IMR-90 (cell line): ENCODE results near the gene C13orf42. TPM values are rescaled to one million over a fixed set of nuclear protein-coding genes. Genes with fewer than 3 reads are reported as not detected.

ENCODE experiments used
- ATAC-seq: fragments of 200-7000 bp; cut with Tn5 transposase; 2 replicates; pipeline ENCODE4 v1.9.1; 2020; ENCODE audit warnings: low read depth, mild to moderate bottlenecking, moderate library complexity
- BruUV-seq: library from RNA; stranded (reverse); fragments of 400-500 nt; replicated peaks from 2 replicates; lab custom pipeline; 2021; lab: Mats Ljungman, UMichigan
- CTCF ChIA-PET: fragments of 300-600 bp; formaldehyde crosslinking; extraction: SDS; loops from one replicate; lab custom pipeline; 2021; ENCODE audit warnings: antibody characterized with exemption; lab: Yijun Ruan, JAX
- POLR2A ChIA-PET: fragments of 300-600 bp; sonication (Branson Sonifier 250); formaldehyde crosslinking; loops from one replicate; lab custom pipeline; 2022; ENCODE audit warnings: antibody characterized with exemption; ENCODE audit not compliant: unreplicated experiment; lab: Charles Lee
- DNase-seq: peaks from one replicate; pipeline ENCODE4 v3.0.0; 2013
- H2AFZ ChIP-seq: replicated peaks from 2 replicates; pipeline ENCODE3; 2013; ENCODE audit warnings: low read length, mild to moderate bottlenecking; ENCODE audit not compliant: poor library complexity
- H2AK5ac ChIP-seq: 2 replicates; pipeline ENCODE4 v1.6.1; 2013; ENCODE audit warnings: low read depth, low read length, inconsistent platforms
- H2AK9ac ChIP-seq: replicated peaks from 2 replicates; pipeline ENCODE3; 2013; ENCODE audit warnings: mild to moderate bottlenecking, low read depth, low read length, moderate library complexity; ENCODE audit not compliant: poor library complexity
- H2BK120ac ChIP-seq: 2 replicates; pipeline ENCODE4 v1.6.1; 2013; ENCODE audit warnings: low read depth, low read length, inconsistent platforms
- H2BK15ac ChIP-seq: 3 replicates; pipeline ENCODE4 v1.6.1; 2013; ENCODE audit warnings: low read depth, low read length, inconsistent platforms
- H2BK20ac ChIP-seq: 2 replicates; pipeline ENCODE4 v1.6.1; 2013; ENCODE audit warnings: low read depth, mild to moderate bottlenecking, inconsistent platforms, low read length, moderate library complexity
- H2BK5ac ChIP-seq: 2 replicates; pipeline ENCODE4 v1.6.1; 2013; ENCODE audit warnings: mild to moderate bottlenecking, low read depth, low read length, inconsistent platforms; ENCODE audit not compliant: poor library complexity, severe bottlenecking
- H3K14ac ChIP-seq: replicated peaks from 2 replicates; pipeline ENCODE4 v1.6.1; 2013; ENCODE audit warnings: low read depth, low read length, inconsistent platforms
- H3K18ac ChIP-seq: 2 replicates; pipeline ENCODE4 v1.6.1; 2013; ENCODE audit warnings: low read depth, low read length, control low read depth
- H3K23ac ChIP-seq: 2 replicates; pipeline ENCODE4 v1.6.1; 2013; ENCODE audit warnings: low read depth, low read length, inconsistent platforms
- H3K27ac ChIP-seq: 2 replicates; pipeline ENCODE4 v1.5.1; 2013; ENCODE audit warnings: mild to moderate bottlenecking, control low read depth, low read length; ENCODE audit not compliant: insufficient read depth
- H3K27me3 ChIP-seq: 2 replicates; pipeline ENCODE4 v1.6.1; 2013; ENCODE audit warnings: low read length; ENCODE audit not compliant: control insufficient read depth, insufficient read depth
- H3K36me3 ChIP-seq: 2 replicates; pipeline ENCODE4 v1.6.1; 2013; ENCODE audit warnings: low read length, mixed read lengths; ENCODE audit not compliant: control insufficient read depth, insufficient read depth
- H3K4ac ChIP-seq: 2 replicates; pipeline ENCODE4 v1.6.1; 2013; ENCODE audit warnings: low read depth, low read length, inconsistent platforms
- H3K4me1 ChIP-seq: 2 replicates; pipeline ENCODE4 v1.6.1; 2013; ENCODE audit warnings: low read length, mixed read lengths; ENCODE audit not compliant: control insufficient read depth, insufficient read depth
- H3K4me2 ChIP-seq: 2 replicates; pipeline ENCODE4 v1.6.1; 2013; ENCODE audit warnings: low read depth, mild to moderate bottlenecking, control low read depth, low read length, moderate library complexity
- H3K4me3 ChIP-seq: 2 replicates; pipeline ENCODE4 v1.5.1; 2013; ENCODE audit warnings: low read depth, mild to moderate bottlenecking, control low read depth, low read length, moderate library complexity; ENCODE audit not compliant: insufficient read depth
- H3K56ac ChIP-seq: 2 replicates; pipeline ENCODE4 v1.6.1; 2013; ENCODE audit warnings: low read length, inconsistent platforms; ENCODE audit not compliant: insufficient read depth; ENCODE audit errors: extremely low read depth
- H3K79me1 ChIP-seq, 2 experiments: 2 replicates each; pipeline ENCODE4 v1.6.1; 2013; ENCODE audit warnings: low read length in 2 of 2, inconsistent platforms in 1 of 2, low read depth in 1 of 2
- H3K9ac ChIP-seq: 2 replicates; pipeline ENCODE4 v1.6.1; 2013; ENCODE audit warnings: low read depth, low read length, control low read depth
- H3K9me1 ChIP-seq: 2 replicates; pipeline ENCODE4 v1.6.1; 2013; ENCODE audit warnings: low read length, inconsistent platforms; ENCODE audit not compliant: insufficient read depth
- H3K9me3 ChIP-seq: 2 replicates; pipeline ENCODE4 v1.6.1; 2013; ENCODE audit warnings: low read length; ENCODE audit not compliant: control insufficient read depth, insufficient read depth
- H4K20me1 ChIP-seq: 2 replicates; pipeline ENCODE4 v1.6.1; 2013; ENCODE audit warnings: low read length, inconsistent platforms; ENCODE audit not compliant: insufficient read depth
- H4K5ac ChIP-seq: 2 replicates; pipeline ENCODE4 v1.6.1; 2013; ENCODE audit warnings: mild to moderate bottlenecking, low read depth, low read length, control low read depth
- H4K8ac ChIP-seq, 2 experiments: 2 replicates each; pipeline ENCODE4 v1.6.1; 2013; ENCODE audit warnings: low read depth in 2 of 2, low read length in 2 of 2, control low read depth in 1 of 2, inconsistent platforms in 1 of 2
- H4K91ac ChIP-seq: 2 replicates; pipeline ENCODE4 v1.6.1; 2013; ENCODE audit warnings: low read depth, low read length, inconsistent platforms; ENCODE audit not compliant: insufficient read depth
- CHD1 ChIP-seq: IDR thresholded peaks from 2 replicates; pipeline ENCODE4 v1.6.1; 2012; ENCODE audit warnings: low read depth, low read length, improper control_type of control experiment
- MXI1 ChIP-seq: IDR thresholded peaks from 2 replicates; pipeline ENCODE4 v1.6.1; 2012; ENCODE audit warnings: low read depth, mild to moderate bottlenecking, low read length, moderate library complexity, borderline replicate concordance
- POLR2A ChIP-seq: IDR thresholded peaks from 2 replicates; pipeline ENCODE4 v1.6.1; 2012; ENCODE audit warnings: mild to moderate bottlenecking, low read depth, low read length
- WGBS, 2 experiments: methylation state at CpG; one replicate each; pipeline versions ENCODE4 v1.1.5 to v1.1.7; 2013; ENCODE audit warnings: missing lambda C conversion rate in 2 of 2; ENCODE audit not compliant: insufficient read length in 1 of 2; ENCODE audit errors: extremely low coverage in 2 of 2; 5-methylcytosine and 5-hydroxymethylcytosine counted together
- dilution Hi-C: fragments of 300-500 bp; cut with HindIII; formaldehyde crosslinking; loops from one replicate; pipeline ENCODE4 v1.14.3; 2018; ENCODE audit warnings: low sequenced_read_pairs; ENCODE audit not compliant: unreplicated experiment
- in situ Hi-C: fragments of 300-500 bp; cut with MboI; formaldehyde crosslinking; loops from 3 replicates; pipeline ENCODE4 v1.14.3; 2019; ENCODE audit warnings: low sequenced_read_pairs, inconsistent platforms, mixed read lengths
- intact Hi-C: fragments of 100-400 bp; cut with micrococcal nuclease; formaldehyde crosslinking; loops from 2 replicates; pipeline ENCODE4 v1.10.0; 2022
- polyA plus RNA-seq, 3 experiments: library from polyadenylated mRNA; depleted of rRNA; stranded (reverse); fragments of >200 nt; gene quantifications; 2 replicates each; pipeline ENCODE4 v1.2.3, GENCODE V29; 2012; ENCODE audit warnings: low replicate concordance in 1 of 3
- total RNA-seq: library from RNA; depleted of rRNA; stranded (reverse); fragments of >200 nt; gene quantifications from 2 replicates; pipeline ENCODE4 v1.2.3, GENCODE V29; 2012

Gene C13orf42
- total and polyA plus RNA-seq, 2 of the 4 experiments (the other 2 are of a cell fraction), result not detected

GRCh38 chr13:51158880-51159518 is 47.9 kb upstream of the C13orf42 start:
- dilution Hi-C loops, result no loop called here
- CTCF ChIA-PET, result no interaction called here
- no peak overlapping the region for H4K5ac ChIP-seq
- H3K14ac ChIP-seq, result no peak overlapping the region
- peaks cover 6% of the 10 kb centered on the region for H3K27me3 ChIP-seq
- H2BK120ac ChIP-seq, result no peak overlapping the region
- no TSS peak for BruUV-seq
- WGBS, 2 experiments, result 40% methylated on average over 1 of the region's 4 CpGs; no CpG with 5 or more reads in 1 of the 2 experiments
- no peak overlapping the region for H2AK5ac ChIP-seq
- H2AFZ ChIP-seq, result no peak overlapping the region
- H3K18ac ChIP-seq, result no peak overlapping the region
- H3K56ac ChIP-seq, result no peak overlapping the region
- no peak overlapping the region for H4K91ac ChIP-seq
- no peaks in the 10 kb centered on the region for H3K4me1 ChIP-seq
- no peaks in the 10 kb centered on the region for H4K20me1 ChIP-seq
- no peak overlapping the region for H3K23ac ChIP-seq
- no peak overlapping the region for H3K27ac ChIP-seq
- intact Hi-C loops, result no loop called here
- H3K9me1 ChIP-seq, result no peaks in the 10 kb centered on the region; the same call in 1 of the 2 replicates
- POLR2A ChIA-PET, result no interaction called here
- H3K9ac ChIP-seq, result no peak overlapping the region
- no peak overlapping the region for H3K4ac ChIP-seq
- H2AK9ac ChIP-seq, result no peak overlapping the region
- H2BK5ac ChIP-seq, result no peak overlapping the region
- no peak overlapping the region for H3K4me3 ChIP-seq
- H2BK15ac ChIP-seq, result no peak overlapping the region
- no peak for ATAC-seq
- TF ChIP-seq MXI1, result no peak
- no peak for TF ChIP-seq POLR2A
- TF ChIP-seq CHD1, result no peak
- no peaks in the 10 kb centered on the region for H3K9me3 ChIP-seq
- H3K4me2 ChIP-seq, result no peak overlapping the region
- no peak for DNase-seq
- H3K36me3 ChIP-seq, result no peaks in the 10 kb centered on the region
- H4K8ac ChIP-seq, result no peak overlapping the region
- no peaks in the 10 kb centered on the region for H3K79me1 ChIP-seq
- H2BK20ac ChIP-seq, result no peak overlapping the region
- in situ Hi-C loops, result no loop called here
